Ishikawa (cell line): ENCODE results near the gene DCTN1.

Source experiments
- EP300 ChIP-seq: IDR thresholded peaks from 2 replicates; pipeline ENCODE4 v1.6.1; 2012; ENCODE audit warnings: borderline replicate concordance
- NFIC ChIP-seq: IDR thresholded peaks from 2 replicates; pipeline ENCODE4 v1.6.1; 2012
- RAD21 ChIP-seq: IDR thresholded peaks from 2 replicates; pipeline ENCODE4 v1.6.1; 2012; ENCODE audit warnings: low read depth
- TAF1 ChIP-seq: IDR thresholded peaks from 2 replicates; pipeline ENCODE4 v1.6.1; 2012; ENCODE audit warnings: low read depth, mild to moderate bottlenecking

DNA sequence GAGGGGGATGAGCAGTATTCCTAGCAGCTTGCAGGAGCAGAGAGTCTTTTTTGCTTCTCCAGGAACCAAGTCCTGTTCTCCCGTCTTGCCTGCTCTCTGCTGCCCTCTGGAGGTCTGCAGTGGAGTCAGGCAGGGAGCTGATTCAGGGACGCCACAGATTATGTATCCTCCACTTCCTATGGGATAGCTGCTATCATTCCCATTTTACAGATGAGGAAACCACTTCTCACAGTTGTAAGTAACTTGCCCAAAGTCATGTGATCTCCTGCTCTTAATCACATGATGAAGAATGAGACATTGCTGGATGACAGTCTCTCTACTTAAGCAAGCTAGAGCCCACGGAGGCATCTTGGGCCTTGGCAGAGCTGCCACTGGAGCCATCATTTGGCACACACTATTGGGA, 45.2 kb downstream of the DCTN1 start:
- no peak for TF ChIP-seq TAF1
- TF ChIP-seq EP300, result no peak
- no peak for TF ChIP-seq NFIC
- TF ChIP-seq RAD21, result peak; percentile 84
